Spleen (tissue), 11 donors: Measurements from ENCODE around the gene MACROH2A1. TPM values are rescaled to one million over a fixed set of nuclear protein-coding genes. Genes with fewer than 3 reads are reported as not detected.

Experiments used
- DNase-seq: peaks from one replicate; pipeline ENCODE4 v3.0.0-alpha.2; 2020
- H3K27ac ChIP-seq, 8 donors: fragments of 200-600 bp; sonication (generic) in 7 of 8; 1 replicate in 4 of 8; 2 replicates in 4 of 8; pipeline versions ENCODE4 v1.5.0 to v1.8.0; 2016 to 2021; ENCODE audit warnings: inconsistent platforms in 4 of 8, mild to moderate bottlenecking in 4 of 8, moderate library complexity in 1 of 8
- H3K27me3 ChIP-seq, 7 donors: fragments of 200-600 bp; sonication (generic) in 6 of 7; replicated peaks in 1 of 7; 1 replicate in 4 of 7; 2 replicates in 3 of 7; pipeline versions ENCODE4 v1.5.0 to v1.8.0; 2016 to 2021; ENCODE audit warnings: inconsistent platforms in 3 of 7, mild to moderate bottlenecking in 1 of 7
- H3K36me3 ChIP-seq, 6 donors: fragments of 200-600 bp; sonication (generic) in 5 of 6; 1 replicate in 4 of 6; 2 replicates in 2 of 6; pipeline versions ENCODE4 v1.5.0 to v1.8.0; 2016 to 2021; ENCODE audit warnings: inconsistent platforms in 2 of 6
- H3K4me1 ChIP-seq, 6 donors: fragments of 200-600 bp; sonication (generic) in 5 of 6; 1 replicate in 3 of 6; 2 replicates in 3 of 6; pipeline versions ENCODE4 v1.5.0 to v1.8.0; 2016 to 2021; ENCODE audit warnings: inconsistent platforms in 3 of 6
- H3K4me3 ChIP-seq, 8 donors: fragments of 200-600 bp; sonication (generic) in 7 of 8; 1 replicate in 4 of 8; 2 replicates in 4 of 8; pipeline versions ENCODE4 v1.5.0 to v1.8.0; 2016 to 2021; ENCODE audit warnings: inconsistent platforms in 4 of 8, mild to moderate bottlenecking in 4 of 8, moderate library complexity in 2 of 8
- H3K9me3 ChIP-seq, 8 donors: fragments of 200-600 bp; sonication (generic) in 7 of 8; 1 replicate in 4 of 8; 2 replicates in 4 of 8; pipeline versions ENCODE4 v1.5.0 to v1.8.0; 2016 to 2021; ENCODE audit warnings: inconsistent platforms in 4 of 8
- CTCF ChIP-seq, 11 experiments: fragments of 200-600 bp in 7 of 11; fragments of 450-650 bp in 4 of 11; sonication (generic) in 4 of 11; IDR thresholded peaks in 8 of 11; conservative IDR thresholded peaks in 3 of 11; 1 replicate in 7 of 11; 2 replicates in 4 of 11; pipeline versions ENCODE4 v1.4.0 to v1.8.0; 2016 to 2021; ENCODE audit warnings: antibody characterized with exemption in 11 of 11, inconsistent platforms in 4 of 11, mild to moderate bottlenecking in 1 of 11
- POLR2A ChIP-seq, 3 donors: fragments of 450-650 bp; IDR thresholded peaks; one replicate each; pipeline ENCODE4 v1.5.1; 2017; ENCODE audit warnings: antibody characterized with exemption in 3 of 3, mild to moderate bottlenecking in 1 of 3
- POLR2AphosphoS5 ChIP-seq, 3 donors: sonication (generic); formaldehyde crosslinking; IDR thresholded peaks; one replicate each; pipeline ENCODE4 v1.5.1; 2017; ENCODE audit warnings: antibody characterized with exemption in 3 of 3
- WGBS, 5 donors: extraction: QIAGEN DNeasy Blood & Tissue Kit in 3 of 5; methylation state at CpG; one replicate each; pipeline versions ENCODE4 v1.1.5 to v1.1.7; 2013 to 2018; 5-methylcytosine and 5-hydroxymethylcytosine counted together
- intact Hi-C: fragments of 100-400 bp; cut with DNase I; formaldehyde crosslinking; loops from one replicate; pipeline ENCODE4 v1.15.0; 2023; ENCODE audit warnings: low total_unique reads
- polyA plus RNA-seq, 3 donors: library from polyadenylated mRNA; stranded (reverse); fragments of 200-250 nt; gene quantifications; one replicate each; pipeline ENCODE4 v1.2.1, GENCODE V29; 2013
- total RNA-seq, 7 donors: library from RNA; depleted of rRNA in 3 of 7; stranded (reverse); fragments of >200 nt in 3 of 7; fragmentation: NEBNext Ultra II Directional in 4 of 7; extraction: Animal tissue kit (Norgen Biotek cat#: 25700) in 4 of 7; gene quantifications; one replicate each; pipeline versions ENCODE4 v1.1.0 to v1.2.1, GENCODE V29; 2016 to 2021
- donor health status: healthy with polysubstance abuse.
- donor health status: DM: no; HTN: no; CAD: no; lungs with moderate emphysema.
- donor health status: DM: no; HTN: no; CAD: no.
- donor health status: Bipolar disorder and iron deficiency.
- donor health status: healthy.
- donor health status: DM: no; HTN: no; CAD: no.
- donor health status: DM: yes; HTN: yes; CAD: no.

Gene MACROH2A1
- total and polyA plus RNA-seq, 10 donors: 88.1 to 288 (median 175) TPM

GRCh38 chr5:135388860-135389435 lies 10.1 kb downstream of the MACROH2A1 start:
- H3K4me1 ChIP-seq: peaks cover 32 to 100% (median 87%) of the 10 kb centered on the region in 6 donors
- H3K9me3 ChIP-seq: no peaks in the 10 kb centered on the region
- peak overlapping the region in 5 of 8 donors; percentile 9 to 95 (median 94) for H3K27ac ChIP-seq
- no peak overlapping the region for H3K4me3 ChIP-seq
- no peak for DNase-seq
- no peaks in the 10 kb centered on the region for H3K27me3 ChIP-seq
- TF ChIP-seq POLR2AphosphoS5 (IDR thresholded peaks at IDR 0.05) (peak in 1 of 3 donors; percentile 42), POLR2A (IDR thresholded peaks at IDR 0.05) (no peak), CTCF (IDR thresholded peaks at IDR 0.05 in 8 of 11, conservative IDR thresholded peaks at IDR 0.05 in 3 of 11) (no peak)
- peaks cover 0 to 95% (median 29%) of the 10 kb centered on the region in 6 donors for H3K36me3 ChIP-seq
- intact Hi-C loops: no loop called here
- WGBS, 5 donors: 92 to 97% (median 95%) methylated on average over 16 of the region's 16 CpGs

GRCh38 chr5:135387629-135387960 lies 11.4 kb downstream of the MACROH2A1 start:
- TF ChIP-seq POLR2AphosphoS5 (IDR thresholded peaks at IDR 0.05): no peak
- no peak for TF ChIP-seq CTCF (IDR thresholded peaks at IDR 0.05 in 8 of 11, conservative IDR thresholded peaks at IDR 0.05 in 3 of 11)
- TF ChIP-seq POLR2A (IDR thresholded peaks at IDR 0.05): no peak
- Histone ChIP-seq H3K4me3 (peak overlapping the region in 1 of 8 donors; percentile 5), H3K36me3 (peaks cover 0 to 98% (median 38%) of the 10 kb centered on the region in 6 donors), H3K4me1 (peaks cover 28 to 100% (median 78%) of the 10 kb centered on the region in 6 donors), H3K9me3 (no peaks in the 10 kb centered on the region), H3K27ac (peak overlapping the region; percentile 53 to 95 (median 80)), H3K27me3 (no peaks in the 10 kb centered on the region)
- DNase-seq: no peak
- intact Hi-C loops: no loop called here

- intact Hi-C loops: no loop called here
- H3K9me3 ChIP-seq: no peaks in the 10 kb centered on the region
- peak overlapping the region; percentile 53 to 95 (median 80) for H3K27ac ChIP-seq
- DNase-seq: peak; percentile 80
- no peaks in the 10 kb centered on the region for H3K27me3 ChIP-seq
- WGBS, 5 donors: 45 to 64% (median 58%) methylated on average over 8 of the region's 8 CpGs
- peak overlapping the region in 1 of 8 donors; percentile 5 for H3K4me3 ChIP-seq
- TF ChIP-seq POLR2AphosphoS5 (IDR thresholded peaks at IDR 0.05): peak in 1 of 3 donors; percentile 57
- no peak for TF ChIP-seq CTCF (IDR thresholded peaks at IDR 0.05 in 8 of 11, conservative IDR thresholded peaks at IDR 0.05 in 3 of 11)
- peaks cover 28 to 100% (median 73%) of the 10 kb centered on the region in 6 donors for H3K4me1 ChIP-seq
- H3K36me3 ChIP-seq: peaks cover 0 to 98% (median 40%) of the 10 kb centered on the region in 6 donors
These were observed 12.0 kb downstream of the MACROH2A1 start for GRCh38 chr5:135386886-135387628.

GRCh38 chr5:135386096-135386495 lies 12.9 kb downstream of the MACROH2A1 start:
- peak overlapping the region; percentile 40 to 95 (median 80) for H3K27ac ChIP-seq
- H3K4me3 ChIP-seq: peak overlapping the region in 1 of 8 donors; percentile 18
- no peaks in the 10 kb centered on the region for H3K27me3 ChIP-seq
- peaks cover 19 to 93% (median 63%) of the 10 kb centered on the region in 6 donors for H3K4me1 ChIP-seq
- H3K9me3 ChIP-seq: no peaks in the 10 kb centered on the region
- intact Hi-C loops: no loop called here
- TF ChIP-seq POLR2AphosphoS5 (IDR thresholded peaks at IDR 0.05) (peak in 1 of 3 donors; percentile 58), CTCF (IDR thresholded peaks at IDR 0.05 in 8 of 11, conservative IDR thresholded peaks at IDR 0.05 in 3 of 11) (no peak)
- 82 to 92% (median 87%) methylated on average over 3 of the region's 3 CpGs for WGBS, 5 donors
- H3K36me3 ChIP-seq: peaks cover 0 to 98% (median 44%) of the 10 kb centered on the region in 6 donors
- peak; percentile 67 for DNase-seq
